DMS53 treated with DMSO at 0.1 percent for 48 hours (cell line): ENCODE data around the gene ZMYND10.
"Not testable (repeated sequence)": the region's sequence is repeated elsewhere in the genome, so short reads cannot be mapped to it uniquely, and the experiment has no call there.

ENCODE experiments used
- DNase-seq: peaks from one replicate; lab custom pipeline; 2025; ENCODE audit not compliant: unreplicated experiment; lab: John Stamatoyannopoulos, UW

The ZMYND10 gene

GRCh38 chr3:50312041-50312440 is 33.5 kb downstream of the ZMYND10 start:
- DNase-seq, result not testable (repeated sequence)

GRCh38 chr3:50304601-50305000 is 40.9 kb downstream of the ZMYND10 start:
- DNase-seq, result no peak

GRCh38 chr3:50303013-50303815 is 42.3 kb downstream of the ZMYND10 start, which contains the start of gene HYAL1:
Gene HYAL1, minus strand, starts transcription at chr3:50303574. Its CDS starts 618 bp downstream, at chr3:50302956.
- DNase-seq, result no peak

GRCh38 chr3:50302095-50303012 is 43.2 kb downstream of the ZMYND10 start:
- no peak for DNase-seq

GRCh38 chr3:50300681-50301254 is 44.8 kb downstream of the ZMYND10 start:
- no peak for DNase-seq

GRCh38 chr3:50299929-50300680 is 45.4 kb downstream of the ZMYND10 start:
- DNase-seq, result no peak

GRCh38 chr3:50299638-50299928 is 45.9 kb downstream of the ZMYND10 start:
- no peak for DNase-seq

GRCh38 chr3:50298836-50299637 is 46.5 kb downstream of the ZMYND10 start, which contains the start of the genes HYAL3 and NAA80:
Gene HYAL3, minus strand, starts transcription at chr3:50299405. Its CDS starts 3,803 bp downstream, at chr3:50295602.
Gene NAA80, minus strand, starts transcription at chr3:50299405. Its CDS starts 1,942 bp downstream, at chr3:50297463.
- DNase-seq, result peak; percentile 64

GRCh38 chr3:50297896-50298725 is 47.4 kb downstream of the ZMYND10 start:
- DNase-seq, result no peak

- DNase-seq, result no peak
These were observed 48.2 kb downstream of the ZMYND10 start for GRCh38 chr3:50297384-50297775.

GRCh38 chr3:50296721-50297383 is 48.7 kb downstream of the ZMYND10 start:
- no peak for DNase-seq

GRCh38 chr3:50295553-50296431 is 49.7 kb downstream of the ZMYND10 start:
- no peak for DNase-seq

GRCh38 chr3:50294492-50295403 is 50.8 kb downstream of the ZMYND10 start:
- no peak for DNase-seq

GRCh38 chr3:50294089-50294488 is 51.4 kb downstream of the ZMYND10 start:
- DNase-seq, result no peak

GRCh38 chr3:50293079-50293801 is 52.3 kb downstream of the ZMYND10 start:
- DNase-seq, result no peak
